CD4-positive, alpha-beta T cell (primary cell): ENCODE results near the gene ODF4. TPM values are rescaled to one million over a fixed set of nuclear protein-coding genes. Genes with fewer than 3 reads are reported as not detected.

Experiments
- ATAC-seq: fragments of 200-7000 bp; cut with Tn5 transposase; one replicate; pipeline ENCODE4 v1.10.0; 2022; ENCODE audit warnings: mild to moderate bottlenecking; ENCODE audit not compliant: poor library complexity
- CTCF ChIA-PET: fragments of 350-600 bp; sonication (Branson Sonifier 250); formaldehyde crosslinking; loops from one replicate; lab custom pipeline; 2021; ENCODE audit warnings: antibody characterized with exemption, inconsistent platforms; lab: Charles Lee
- POLR2A ChIA-PET: fragments of 350-600 bp; sonication (Branson Sonifier 250); formaldehyde crosslinking; loops from one replicate; lab custom pipeline; 2021; ENCODE audit warnings: antibody characterized with exemption, inconsistent platforms; lab: Charles Lee
- DNase-seq, 14 experiments: peaks; one replicate each; pipeline ENCODE4 v3.0.0-alpha.2; 2013 to 2020; ENCODE audit warnings: mixed read lengths in 2 of 14
- H3K27ac ChIP-seq, 2 donors: one replicate each; pipeline versions ENCODE4 v1.5.1 to v1.7.0; 2013; ENCODE audit warnings: low read length in 2 of 2, low read depth in 1 of 2, mild to moderate bottlenecking in 1 of 2
- H3K27me3 ChIP-seq, 2 experiments: 1 replicate in 1 of 2; 2 replicates in 1 of 2; pipeline versions ENCODE4 v1.6.1 to v1.7.0; 2013; ENCODE audit warnings: low read length in 2 of 2, control low read depth in 1 of 2, mild to moderate bottlenecking in 1 of 2, moderate library complexity in 1 of 2; ENCODE audit not compliant: insufficient read depth in 2 of 2, control insufficient read depth in 1 of 2
- H3K36me3 ChIP-seq: one replicate; pipeline ENCODE4 v1.6.1; 2013; ENCODE audit warnings: low read length, control low read depth; ENCODE audit not compliant: insufficient read depth
- H3K4me1 ChIP-seq: one replicate; pipeline ENCODE4 v1.6.1; 2013; ENCODE audit warnings: low read length, control low read depth; ENCODE audit not compliant: insufficient read depth
- H3K4me3 ChIP-seq: one replicate; pipeline ENCODE4 v1.5.1; 2013; ENCODE audit warnings: mild to moderate bottlenecking, low read length, moderate library complexity
- H3K9me3 ChIP-seq, 2 experiments: 1 replicate in 1 of 2; 2 replicates in 1 of 2; pipeline versions ENCODE4 v1.6.1 to v1.7.0; 2013; ENCODE audit warnings: low read length in 2 of 2, mild to moderate bottlenecking in 2 of 2, control low read depth in 1 of 2, moderate library complexity in 1 of 2; ENCODE audit not compliant: control insufficient read depth in 1 of 2, insufficient read depth in 1 of 2
- H3K27ac Mint-ChIP-seq: one replicate; pipeline ENCODE4 v1.8.0; 2020; ENCODE audit warnings: mixed read lengths
- H3K27me3 Mint-ChIP-seq: one replicate; pipeline ENCODE4 v1.8.0; 2021; ENCODE audit warnings: mixed read lengths
- H3K36me3 Mint-ChIP-seq: one replicate; pipeline ENCODE4 v1.8.0; 2021; ENCODE audit warnings: low read depth, mixed read lengths
- H3K4me1 Mint-ChIP-seq: one replicate; pipeline ENCODE4 v1.8.0; 2021; ENCODE audit warnings: low read depth, mixed read lengths
- H3K4me3 Mint-ChIP-seq: one replicate; pipeline ENCODE4 v1.8.0; 2020; ENCODE audit warnings: mild to moderate bottlenecking, mixed read lengths
- H3K9me3 Mint-ChIP-seq: one replicate; pipeline ENCODE4 v1.8.0; 2020; ENCODE audit warnings: mixed read lengths
- intact Hi-C, 2 experiments: fragments of 100-400 bp; cut with DNase I in 1 of 2; cut with micrococcal nuclease in 1 of 2; formaldehyde crosslinking; loops; one replicate each; pipeline versions ENCODE4 v1.15.1 to v1.9.0; 2023 to 2025; cut with DNase I, micrococcal nuclease
- total RNA-seq, 174 experiments: library from RNA in 2 of 174; stranded (reverse) in 2 of 174; gene quantifications; one replicate each; pipeline ENCODE4 v1.2.3 and lab custom pipeline; 2021 to 2026
- TF ChIP-seq, protein P1 (sequence below): fragments of 200-600 bp; IDR thresholded peaks from one replicate; pipeline ENCODE4 v1.8.0; 2022; ENCODE audit warnings: antibody characterized with exemption, mild to moderate bottlenecking

ODF4 gene
- total RNA-seq, 2 experiments from 2014 or later = not detected

DNA sequence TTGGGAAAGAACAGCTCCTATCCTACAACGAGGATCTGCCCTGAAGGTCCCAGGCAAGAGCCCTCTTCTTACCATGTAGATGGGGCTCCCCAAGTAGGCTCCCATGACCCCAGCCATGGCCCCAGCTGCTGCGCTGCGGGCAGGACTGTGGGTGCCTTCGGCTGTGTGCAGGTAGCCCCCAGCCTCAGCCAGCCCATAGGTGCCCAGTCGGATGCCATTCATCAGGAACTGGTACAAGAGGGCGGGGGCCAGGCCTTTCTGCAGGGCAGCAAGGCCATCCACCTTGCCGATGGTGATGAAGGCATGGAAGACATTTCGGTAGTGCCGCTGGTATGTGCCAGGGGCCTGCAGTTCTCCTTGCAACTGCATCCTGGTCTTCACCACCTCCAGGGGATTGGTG lies 45.3 kb upstream of the ODF4 start:
- H3K27ac ChIP-seq = no peak overlapping the region
- Mint-ChIP-seq H3K4me3 (peak overlapping the region; percentile 95), H3K27ac (peak overlapping the region; percentile 79), H3K36me3 (no peaks in the 10 kb centered on the region), H3K4me1 (peaks cover 44% of the 10 kb centered on the region), H3K9me3 (no peaks in the 10 kb centered on the region), H3K27me3 (no peaks in the 10 kb centered on the region)
- intact Hi-C loops = loop anchor here in 1 of 2 experiments (5.0 kb wide), 1 partner anchor 83 kb away; the partner anchor contains the start of gene KRABD2
- H3K36me3 ChIP-seq = no peaks in the 10 kb centered on the region
- CTCF ChIA-PET = interaction anchor here (2.0 kb wide), 1 partner anchor 71 kb away, joined by 8 read pairs; no protein-coding TSS in a partner anchor
- DNase-seq (peak in 1 of 14 experiments; percentile 21), ATAC-seq (no peak)
- TF ChIP-seq, protein P1, sequence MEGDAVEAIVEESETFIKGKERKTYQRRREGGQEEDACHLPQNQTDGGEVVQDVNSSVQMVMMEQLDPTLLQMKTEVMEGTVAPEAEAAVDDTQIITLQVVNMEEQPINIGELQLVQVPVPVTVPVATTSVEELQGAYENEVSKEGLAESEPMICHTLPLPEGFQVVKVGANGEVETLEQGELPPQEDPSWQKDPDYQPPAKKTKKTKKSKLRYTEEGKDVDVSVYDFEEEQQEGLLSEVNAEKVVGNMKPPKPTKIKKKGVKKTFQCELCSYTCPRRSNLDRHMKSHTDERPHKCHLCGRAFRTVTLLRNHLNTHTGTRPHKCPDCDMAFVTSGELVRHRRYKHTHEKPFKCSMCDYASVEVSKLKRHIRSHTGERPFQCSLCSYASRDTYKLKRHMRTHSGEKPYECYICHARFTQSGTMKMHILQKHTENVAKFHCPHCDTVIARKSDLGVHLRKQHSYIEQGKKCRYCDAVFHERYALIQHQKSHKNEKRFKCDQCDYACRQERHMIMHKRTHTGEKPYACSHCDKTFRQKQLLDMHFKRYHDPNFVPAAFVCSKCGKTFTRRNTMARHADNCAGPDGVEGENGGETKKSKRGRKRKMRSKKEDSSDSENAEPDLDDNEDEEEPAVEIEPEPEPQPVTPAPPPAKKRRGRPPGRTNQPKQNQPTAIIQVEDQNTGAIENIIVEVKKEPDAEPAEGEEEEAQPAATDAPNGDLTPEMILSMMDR = no peak
- peaks cover 31% of the 10 kb centered on the region for H3K4me1 ChIP-seq
- H3K9me3 ChIP-seq = no peaks in the 10 kb centered on the region
- no peaks in the 10 kb centered on the region for H3K27me3 ChIP-seq
- H3K4me3 ChIP-seq = no peak overlapping the region
- POLR2A ChIA-PET = interaction anchor here (1.7 to 3.2 kb wide), 4 partner anchors 46 to 108 kb away, joined by 6 to 117 read pairs (median 40); partner anchors contain the start of genes BORCS6, CTC1 and PFAS

DNA sequence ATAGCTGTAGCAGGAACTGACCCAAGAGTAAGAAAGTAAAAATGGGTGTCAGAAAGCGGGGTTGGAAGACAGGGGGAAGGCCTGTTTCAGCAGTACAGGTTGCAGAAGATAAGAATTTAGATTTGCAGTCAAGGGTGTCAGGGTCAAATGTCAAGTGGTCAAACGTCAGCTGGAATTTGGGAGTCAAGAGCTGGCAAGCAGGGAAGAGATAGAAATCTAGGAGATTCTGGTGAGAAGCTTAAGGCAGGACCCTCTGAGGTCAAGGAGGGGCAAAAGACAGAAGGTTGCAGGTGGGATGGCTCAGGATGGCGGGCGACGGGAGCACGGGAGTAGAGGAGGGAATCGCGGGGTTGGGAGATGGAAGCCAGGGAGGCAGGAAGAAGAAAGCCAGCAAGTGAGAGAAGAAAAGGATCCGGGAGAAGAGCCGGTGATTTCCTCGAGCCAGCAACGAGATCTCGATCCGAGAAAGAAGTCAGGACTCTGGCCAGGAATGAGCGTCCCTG lies 44.8 kb upstream of the ODF4 start:
- Mint-ChIP-seq H3K27me3 (no peaks in the 10 kb centered on the region), H3K27ac (peak overlapping the region; percentile 79), H3K36me3 (no peaks in the 10 kb centered on the region), H3K4me1 (peaks cover 39% of the 10 kb centered on the region), H3K9me3 (no peaks in the 10 kb centered on the region), H3K4me3 (peak overlapping the region; percentile 95)
- Histone ChIP-seq H3K4me1 (peaks cover 26% of the 10 kb centered on the region), H3K4me3 (peak overlapping the region; percentile 72), H3K27ac (peak overlapping the region; percentile 48 to 73), H3K9me3 (no peaks in the 10 kb centered on the region), H3K27me3 (no peaks in the 10 kb centered on the region), H3K36me3 (no peaks in the 10 kb centered on the region)
- TF ChIP-seq, protein P1 = no peak
- DNase-seq (no peak), ATAC-seq (no peak)
- intact Hi-C loops = loop anchor here (1.0 to 5.0 kb wide), 3 partner anchors 46 to 173 kb away; partner anchors contain the start of genes HES7 (in 1 of the 2), KRABD2 (in 1 of the 2) and PFAS (in 1 of the 2)
- ChIA-PET POLR2A (interaction anchor here (0.7 to 3.2 kb wide), 26 partner anchors 10 to 965 kb away, joined by 3 to 117 read pairs (median 6); partner anchors contain the start of genes ALOXE3, BORCS6, CTC1 and NAA38), CTCF (interaction anchor here (1.1 to 2.0 kb wide), 6 partner anchors 48 to 156 kb away, joined by 3 to 8 read pairs (median 6); no protein-coding TSS in a partner anchor)

DNA sequence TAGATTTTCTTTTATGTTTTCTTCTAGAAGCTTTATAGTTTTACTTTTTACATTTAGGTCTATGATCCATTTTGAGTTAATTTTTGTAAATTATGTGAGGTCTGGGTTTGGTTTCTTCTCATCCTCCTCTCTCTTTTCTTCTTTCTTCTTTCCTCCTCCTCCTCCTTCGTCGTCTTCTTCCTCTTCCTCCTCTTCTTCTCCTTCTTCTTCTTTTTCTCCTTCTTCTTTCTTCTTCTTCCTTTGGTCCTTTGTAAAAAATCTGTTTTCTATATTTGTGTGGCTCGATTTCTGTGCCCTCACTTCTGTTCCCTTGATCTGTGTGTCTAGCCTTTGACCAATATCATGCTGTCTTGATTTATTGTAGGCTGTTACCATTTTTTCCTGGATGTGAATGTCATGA lies 39.4 kb upstream of the ODF4 start:
- Histone ChIP-seq H3K36me3 (no peaks in the 10 kb centered on the region), H3K9me3 (no peaks in the 10 kb centered on the region), H3K4me1 (peaks cover 13% of the 10 kb centered on the region), H3K27ac (no peak overlapping the region), H3K27me3 (no peaks in the 10 kb centered on the region), H3K4me3 (no peak overlapping the region)
- CTCF ChIA-PET = interaction anchor here (0.9 to 2.1 kb wide), 4 partner anchors 53 to 221 kb away, joined by 3 to 13 read pairs (median 9); no protein-coding TSS in a partner anchor
- peak overlapping the region; percentile 8 for H3K27ac Mint-ChIP-seq
- no peaks in the 10 kb centered on the region for H3K27me3 Mint-ChIP-seq
- TF ChIP-seq, protein P1 = no peak
- no peaks in the 10 kb centered on the region for H3K36me3 Mint-ChIP-seq
- peaks cover 13% of the 10 kb centered on the region for H3K4me1 Mint-ChIP-seq
- DNase-seq (no peak), ATAC-seq (no peak)
- no peaks in the 10 kb centered on the region for H3K9me3 Mint-ChIP-seq
- peak overlapping the region; percentile 49 for H3K4me3 Mint-ChIP-seq
- intact Hi-C loops = loop anchor here (1.0 to 5.0 kb wide), 9 partner anchors 51 to 388 kb away; partner anchors contain the start of genes PFAS (in 2 of the 2) and CTC1 (in 1 of the 2)
- POLR2A ChIA-PET = interaction anchor here (0.7 to 3.3 kb wide), 5 partner anchors 12 to 161 kb away, joined by 3 to 14 read pairs (median 4); partner anchors contain the start of genes CTC1 and RANGRF
